Measurements from ENCODE around the gene GALNTL6.

GRCh38 chr4:173012608-173013007 lies 1199.4 kb downstream of the GALNTL6 start:
- TF ChIP-seq ZNF274 (IDR thresholded peaks at IDR 0.05; ENCODE audit: low read depth, low read length) (no peak), SUZ12 (IDR thresholded peaks at IDR 0.05; ENCODE audit: extremely low read depth, insufficient read depth, insufficient read length) (no peak), YY1 (IDR thresholded peaks at IDR 0.05; ENCODE audit: insufficient read depth, insufficient read length) (no peak)
